ENCODE measurements around the gene ZNF225.

DNA sequence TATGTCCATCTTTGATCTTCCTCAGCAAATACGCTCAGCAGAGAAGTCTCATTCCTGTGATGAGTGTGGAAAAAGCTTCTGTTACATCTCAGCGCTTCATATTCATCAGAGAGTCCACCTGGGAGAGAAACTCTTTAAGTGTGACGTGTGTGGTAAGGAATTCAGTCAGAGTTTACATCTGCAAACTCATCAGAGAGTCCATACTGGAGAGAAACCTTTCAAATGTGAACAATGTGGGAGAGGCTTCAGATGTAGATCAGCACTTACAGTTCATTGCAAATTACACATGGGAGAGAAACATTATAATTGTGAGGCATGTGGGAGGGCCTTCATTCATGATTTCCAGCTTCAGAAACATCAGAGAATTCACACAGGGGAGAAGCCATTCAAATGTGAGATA, 46.9 kb upstream of the ZNF225 start:
- TF ChIP-seq, protein P1, sequence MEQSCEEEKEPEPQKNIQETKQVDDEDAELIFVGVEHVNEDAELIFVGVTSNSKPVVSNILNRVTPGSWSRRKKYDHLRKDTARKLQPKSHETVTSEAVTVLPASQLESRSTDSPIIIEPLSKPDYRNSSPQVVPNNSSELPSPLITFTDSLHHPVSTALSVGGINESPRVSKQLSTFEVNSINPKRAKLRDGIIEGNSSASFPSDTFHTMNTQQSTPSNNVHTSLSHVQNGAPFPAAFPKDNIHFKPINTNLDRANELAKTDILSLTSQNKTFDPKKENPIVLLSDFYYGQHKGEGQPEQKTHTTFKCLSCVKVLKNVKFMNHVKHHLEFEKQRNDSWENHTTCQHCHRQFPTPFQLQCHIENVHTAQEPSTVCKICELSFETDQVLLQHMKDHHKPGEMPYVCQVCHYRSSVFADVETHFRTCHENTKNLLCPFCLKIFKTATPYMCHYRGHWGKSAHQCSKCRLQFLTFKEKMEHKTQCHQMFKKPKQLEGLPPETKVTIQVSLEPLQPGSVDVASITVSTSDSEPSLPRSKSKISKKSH (CRISPR knock-in tag; IDR thresholded peaks at IDR 0.05) = no peak
- no peak for TF ChIP-seq ESRRA (IDR thresholded peaks at IDR 0.05; ENCODE audit: borderline replicate concordance, low read depth)
- TF ChIP-seq POLR2AphosphoS5 (IDR thresholded peaks at IDR 0.05; ENCODE audit: control insufficient read depth, insufficient read depth, low read depth, low read length) = no peak
- TF ChIP-seq, protein P2, sequence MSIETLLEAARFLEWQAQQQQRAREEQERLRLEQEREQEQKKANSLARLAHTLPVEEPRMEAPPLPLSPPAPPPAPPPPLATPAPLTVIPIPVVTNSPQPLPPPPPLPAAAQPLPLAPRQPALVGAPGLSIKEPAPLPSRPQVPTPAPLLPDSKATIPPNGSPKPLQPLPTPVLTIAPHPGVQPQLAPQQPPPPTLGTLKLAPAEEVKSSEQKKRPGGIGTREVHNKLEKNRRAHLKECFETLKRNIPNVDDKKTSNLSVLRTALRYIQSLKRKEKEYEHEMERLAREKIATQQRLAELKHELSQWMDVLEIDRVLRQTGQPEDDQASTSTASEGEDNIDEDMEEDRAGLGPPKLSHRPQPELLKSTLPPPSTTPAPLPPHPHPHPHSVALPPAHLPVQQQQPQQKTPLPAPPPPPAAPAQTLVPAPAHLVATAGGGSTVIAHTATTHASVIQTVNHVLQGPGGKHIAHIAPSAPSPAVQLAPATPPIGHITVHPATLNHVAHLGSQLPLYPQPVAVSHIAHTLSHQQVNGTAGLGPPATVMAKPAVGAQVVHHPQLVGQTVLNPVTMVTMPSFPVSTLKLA (conservative IDR thresholded peaks at IDR 0.05) = no peak
- TF ChIP-seq, protein P3, sequence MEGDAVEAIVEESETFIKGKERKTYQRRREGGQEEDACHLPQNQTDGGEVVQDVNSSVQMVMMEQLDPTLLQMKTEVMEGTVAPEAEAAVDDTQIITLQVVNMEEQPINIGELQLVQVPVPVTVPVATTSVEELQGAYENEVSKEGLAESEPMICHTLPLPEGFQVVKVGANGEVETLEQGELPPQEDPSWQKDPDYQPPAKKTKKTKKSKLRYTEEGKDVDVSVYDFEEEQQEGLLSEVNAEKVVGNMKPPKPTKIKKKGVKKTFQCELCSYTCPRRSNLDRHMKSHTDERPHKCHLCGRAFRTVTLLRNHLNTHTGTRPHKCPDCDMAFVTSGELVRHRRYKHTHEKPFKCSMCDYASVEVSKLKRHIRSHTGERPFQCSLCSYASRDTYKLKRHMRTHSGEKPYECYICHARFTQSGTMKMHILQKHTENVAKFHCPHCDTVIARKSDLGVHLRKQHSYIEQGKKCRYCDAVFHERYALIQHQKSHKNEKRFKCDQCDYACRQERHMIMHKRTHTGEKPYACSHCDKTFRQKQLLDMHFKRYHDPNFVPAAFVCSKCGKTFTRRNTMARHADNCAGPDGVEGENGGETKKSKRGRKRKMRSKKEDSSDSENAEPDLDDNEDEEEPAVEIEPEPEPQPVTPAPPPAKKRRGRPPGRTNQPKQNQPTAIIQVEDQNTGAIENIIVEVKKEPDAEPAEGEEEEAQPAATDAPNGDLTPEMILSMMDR (IDR thresholded peaks at IDR 0.05 in 2 of 3, conservative IDR thresholded peaks at IDR 0.05 in 1 of 3; ENCODE audit: insufficient read depth in 2 of 3, low read depth in 1 of 3, low read length in 3 of 3) = no peak
- no peak for TF ChIP-seq FOS (IDR thresholded peaks at IDR 0.05; ENCODE audit: extremely low read depth, insufficient read length)
- TF ChIP-seq LEF1 (IDR thresholded peaks at IDR 0.05) = no peak
- TF ChIP-seq HDAC2 (IDR thresholded peaks at IDR 0.05) = no peak
- no peak for TF ChIP-seq ZBTB1 (CRISPR knock-in tag; IDR thresholded peaks at IDR 0.05; ENCODE audit: borderline replicate concordance, low read depth)
- no peak for TF ChIP-seq YY1 (IDR thresholded peaks at IDR 0.05; ENCODE audit: borderline replicate concordance in 1 of 3, control insufficient read depth in 1 of 3, extremely low read depth in 1 of 3, insufficient read depth in 3 of 3, insufficient read length in 1 of 3, insufficient replicate concordance in 2 of 3, low read depth in 1 of 3, low read length in 2 of 3)

Measured in K562 (cell line).